Kidney capillary endothelial cell (primary cell): ENCODE measurements around the gene MRPS5.

Experiments
- DNase-seq: peaks from one replicate; pipeline ENCODE4 v3.0.0-alpha.2; 2018; ENCODE audit warnings: low spot score

MRPS5 gene

GRCh38 chr2:95087379-95087778 is 34.2 kb downstream of the MRPS5 start:
- no peak for DNase-seq

DNA sequence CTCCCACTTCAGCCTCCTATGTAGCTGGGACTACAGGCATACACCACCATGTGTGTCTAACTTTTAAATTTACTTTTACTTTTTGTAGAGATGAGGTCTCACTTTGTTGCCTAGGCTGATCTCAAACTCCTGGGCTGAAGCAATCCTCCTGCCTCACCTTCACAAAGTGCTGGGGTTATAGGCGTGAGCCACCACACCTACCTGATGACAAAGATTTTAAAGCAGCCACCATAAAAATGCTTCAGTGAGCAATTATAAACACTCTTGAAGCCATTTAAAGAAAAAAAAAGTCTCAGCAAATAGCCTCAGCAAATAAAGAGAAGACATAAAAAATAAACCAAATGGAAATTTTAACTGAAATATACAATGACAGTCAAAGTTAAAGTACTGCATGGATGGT is 35.6 kb downstream of the MRPS5 start:
- no peak for DNase-seq

GRCh38 chr2:95082477-95082876 is 39.1 kb downstream of the MRPS5 start:
- no peak for DNase-seq

- DNase-seq = no peak
Measured at GRCh38 chr2:95079199-95079683, 42.4 kb downstream of the MRPS5 start.

GRCh38 chr2:95077861-95078603 is 43.6 kb downstream of the MRPS5 start:
- DNase-seq = no peak

DNA sequence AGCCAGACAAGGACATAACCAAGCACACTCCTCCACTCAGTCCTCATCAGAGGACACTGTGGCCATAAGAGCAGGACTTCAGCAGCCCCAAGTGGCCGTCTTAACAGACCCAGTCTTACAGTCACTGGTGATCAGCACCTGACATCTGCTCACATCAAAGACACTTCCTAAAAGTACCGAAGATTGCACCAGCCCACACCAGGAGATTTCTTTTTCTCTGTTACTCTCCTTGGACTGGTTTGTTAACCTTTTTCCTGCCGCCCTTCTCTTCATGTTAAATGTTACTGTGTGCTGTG is 44.1 kb downstream of the MRPS5 start:
- DNase-seq = no peak

GRCh38 chr2:95076705-95077529 is 44.7 kb downstream of the MRPS5 start:
- peak; percentile 16 for DNase-seq

DNA sequence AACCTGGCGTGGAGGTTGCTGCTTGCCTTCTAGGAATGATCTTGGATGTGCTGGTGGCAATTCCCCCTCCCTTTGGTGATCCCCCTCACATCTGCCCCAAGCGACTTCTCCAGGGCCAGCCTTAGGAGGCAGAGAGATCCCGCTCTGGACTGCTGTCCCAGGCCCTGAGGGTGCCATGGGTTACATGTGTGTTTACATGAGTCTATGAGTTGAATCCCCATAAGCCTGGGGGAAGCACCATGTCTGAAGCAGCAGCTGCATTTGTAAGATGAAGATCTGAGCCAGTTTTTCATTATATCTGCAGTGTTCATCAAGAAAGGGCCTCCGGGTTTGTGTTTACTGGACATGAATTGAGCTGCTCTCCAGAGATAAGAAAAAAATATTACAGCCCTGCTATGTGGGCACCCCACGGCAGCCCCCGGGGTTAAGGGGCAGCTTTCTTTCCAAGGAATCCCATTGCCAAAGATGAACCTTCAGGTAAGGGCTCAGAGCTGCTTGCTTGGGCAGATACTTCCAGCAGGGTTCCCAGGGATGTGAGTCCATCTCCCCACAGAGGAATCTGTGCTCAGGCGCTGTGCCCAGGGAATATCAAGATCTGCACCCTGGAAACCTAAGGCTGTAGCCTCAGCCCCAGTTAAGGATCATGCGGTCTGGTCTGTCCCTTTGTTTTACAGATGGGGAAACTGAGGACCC is 46.0 kb downstream of the MRPS5 start:
- DNase-seq = no peak

DNA sequence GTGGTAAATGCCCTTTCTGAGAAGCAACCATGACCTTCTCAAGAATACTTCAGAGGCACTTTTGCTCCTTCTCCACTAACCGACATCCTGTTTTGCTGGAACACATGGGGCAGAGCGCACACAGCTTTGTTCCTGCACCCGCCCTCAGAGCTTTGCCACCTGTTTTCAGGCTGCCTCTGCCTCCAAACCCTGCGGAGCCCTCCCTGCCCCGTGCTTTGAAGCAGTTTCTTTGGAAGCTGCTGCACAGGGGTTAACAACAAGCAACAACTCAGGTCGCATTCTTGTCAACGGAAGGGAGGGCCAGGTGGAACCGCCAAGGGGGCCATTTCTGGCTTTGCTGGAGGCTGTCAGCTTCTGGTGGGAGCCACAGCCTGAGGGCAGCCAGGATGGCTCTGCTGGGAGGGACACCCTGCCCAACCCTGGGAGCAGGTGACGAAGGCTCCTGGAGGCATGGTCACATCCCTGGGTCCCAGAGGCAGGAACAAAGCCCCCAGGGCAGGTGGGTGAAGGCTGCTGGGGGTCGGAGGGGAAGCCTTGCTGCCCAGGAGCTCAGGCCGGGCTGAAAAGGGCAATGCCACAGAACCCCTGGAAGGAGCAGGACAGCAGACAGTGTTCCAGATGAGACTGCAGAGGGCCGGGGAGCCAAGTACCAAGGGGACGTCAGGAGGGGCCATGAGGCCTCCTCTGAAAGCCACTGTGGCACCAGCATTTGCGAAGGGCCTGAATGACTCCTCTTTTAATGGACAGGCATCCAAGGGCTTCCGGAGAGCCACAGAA is 46.8 kb downstream of the MRPS5 start:
- no peak for DNase-seq

GRCh38 chr2:95073856-95074662 is 47.5 kb downstream of the MRPS5 start:
- DNase-seq = no peak

GRCh38 chr2:95072424-95072823 is 49.2 kb downstream of the MRPS5 start:
- no peak for DNase-seq

GRCh38 chr2:95071856-95072255 is 49.8 kb downstream of the MRPS5 start:
- no peak for DNase-seq

DNA sequence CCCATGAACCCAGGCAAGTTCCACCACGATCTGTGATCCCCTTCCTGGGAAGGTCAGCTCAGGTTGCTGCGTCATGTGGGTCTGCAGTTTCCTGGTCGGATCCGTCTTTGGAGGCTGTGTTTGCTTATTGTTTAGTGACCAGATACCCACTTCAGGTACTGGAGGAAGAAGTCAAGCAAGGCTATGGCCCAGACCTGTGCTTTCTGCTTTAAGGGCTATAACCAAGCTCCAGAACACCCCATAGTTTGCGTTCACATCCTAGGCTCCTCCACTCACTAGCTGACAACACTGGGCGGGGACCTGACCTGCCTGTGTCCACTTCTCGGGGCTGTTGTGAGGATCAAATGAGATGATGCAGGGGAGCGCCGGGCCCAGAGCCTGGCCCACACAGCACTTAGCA is 52.1 kb downstream of the MRPS5 start:
- DNase-seq = no peak

GRCh38 chr2:95068256-95068655 is 53.4 kb downstream of the MRPS5 start:
- no peak for DNase-seq

DNA sequence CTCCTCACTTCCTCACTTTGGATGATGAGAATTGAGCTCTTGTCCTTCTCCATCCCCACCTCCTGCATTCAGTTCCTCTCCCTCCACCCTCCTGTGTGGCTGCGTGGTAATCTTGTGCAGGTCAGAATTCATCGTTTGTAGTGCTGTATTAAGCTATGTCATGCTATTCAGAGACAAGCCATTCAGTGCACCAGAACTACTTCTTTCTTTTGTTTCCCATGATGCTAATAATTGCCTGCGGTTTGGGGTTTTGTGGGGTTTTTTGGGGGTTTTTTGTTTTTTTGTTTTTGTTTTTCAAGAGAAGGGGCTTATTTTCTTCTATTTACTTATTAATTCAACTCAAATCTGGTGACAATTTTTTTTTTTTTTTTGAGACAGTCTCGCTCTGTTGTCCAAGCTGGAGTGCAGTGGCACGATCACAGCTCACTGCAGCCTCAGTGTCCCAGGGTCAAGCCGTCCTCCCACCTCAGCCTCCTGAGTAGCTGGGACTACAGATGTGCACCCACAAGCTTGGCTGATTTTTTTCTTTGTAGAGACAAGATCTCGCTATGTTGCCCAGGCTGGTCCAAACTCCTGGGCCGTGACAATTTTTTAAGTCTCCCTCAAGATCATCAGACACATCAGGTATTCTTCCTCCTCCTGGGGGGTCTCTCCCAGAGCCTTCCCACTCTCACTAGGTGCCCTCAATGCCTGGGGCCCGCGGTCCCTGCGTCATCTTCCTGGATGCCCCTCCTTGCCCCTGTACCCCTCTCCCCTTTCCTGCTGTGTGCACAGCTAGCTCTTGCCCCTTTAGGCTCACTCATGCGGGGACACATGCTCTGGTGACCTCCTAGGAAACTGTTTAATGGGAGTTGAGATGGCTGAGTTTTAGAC is 58.3 kb downstream of the MRPS5 start:
- DNase-seq = no peak

- DNase-seq = no peak
Measured at GRCh38 chr2:95062242-95063085, 59.1 kb downstream of the MRPS5 start.

DNA sequence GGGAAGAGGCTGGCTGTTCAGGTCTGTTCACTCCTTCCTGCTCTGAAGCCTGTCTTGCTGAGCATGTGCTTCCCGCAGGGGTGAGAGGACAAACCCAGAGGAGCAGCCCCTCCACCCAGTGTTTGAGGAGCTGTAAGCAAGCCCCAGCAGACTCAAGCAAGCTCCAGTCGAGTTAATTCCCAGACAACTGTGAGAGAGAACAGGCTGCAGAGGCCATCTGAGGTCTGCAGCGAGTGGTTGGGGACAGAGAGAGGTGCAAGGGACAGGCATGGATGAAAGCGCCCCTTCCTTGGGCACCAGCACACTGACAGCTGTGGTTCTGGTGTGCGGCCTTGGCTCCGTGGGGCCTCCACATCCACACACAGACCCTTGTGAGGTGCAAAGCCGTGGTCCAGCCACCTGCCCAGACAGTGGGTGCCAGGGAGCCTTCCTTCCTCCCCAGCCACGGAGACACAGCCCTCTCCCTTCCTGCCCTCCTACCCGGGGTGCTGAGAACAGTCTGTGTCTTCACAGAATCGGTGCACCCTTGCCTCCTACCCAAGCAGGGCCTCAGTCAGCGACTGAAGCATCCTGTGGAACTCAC is 59.9 kb downstream of the MRPS5 start:
- no peak for DNase-seq

DNA sequence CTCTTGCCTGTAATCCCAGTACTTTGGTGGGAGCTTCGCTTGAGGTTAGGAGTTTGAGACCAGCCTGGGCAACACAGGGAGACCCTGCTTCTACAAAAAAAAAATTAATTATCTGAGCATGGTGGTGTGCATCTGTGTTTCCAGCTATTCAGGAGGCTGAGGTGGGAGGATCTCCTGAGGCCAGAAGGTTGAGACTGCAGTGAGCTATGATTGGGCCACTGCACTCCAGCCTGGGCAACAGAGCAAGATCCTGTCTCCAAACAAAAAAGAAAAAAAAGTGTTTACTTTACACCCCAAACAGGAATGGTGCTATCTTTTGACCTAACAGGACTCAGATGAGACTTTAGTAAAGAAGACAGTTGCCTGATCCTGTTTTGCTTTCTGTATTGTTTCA is 60.5 kb downstream of the MRPS5 start:
- no peak for DNase-seq
